ENCODE data around the gene SYNE1. TPM values are rescaled to one million over a fixed set of nuclear protein-coding genes. Genes with fewer than 3 reads are reported as not detected.

The SYNE1 gene
- total RNA-seq, 1 experiment from 2014 or later = 3.0 TPM

DNA sequence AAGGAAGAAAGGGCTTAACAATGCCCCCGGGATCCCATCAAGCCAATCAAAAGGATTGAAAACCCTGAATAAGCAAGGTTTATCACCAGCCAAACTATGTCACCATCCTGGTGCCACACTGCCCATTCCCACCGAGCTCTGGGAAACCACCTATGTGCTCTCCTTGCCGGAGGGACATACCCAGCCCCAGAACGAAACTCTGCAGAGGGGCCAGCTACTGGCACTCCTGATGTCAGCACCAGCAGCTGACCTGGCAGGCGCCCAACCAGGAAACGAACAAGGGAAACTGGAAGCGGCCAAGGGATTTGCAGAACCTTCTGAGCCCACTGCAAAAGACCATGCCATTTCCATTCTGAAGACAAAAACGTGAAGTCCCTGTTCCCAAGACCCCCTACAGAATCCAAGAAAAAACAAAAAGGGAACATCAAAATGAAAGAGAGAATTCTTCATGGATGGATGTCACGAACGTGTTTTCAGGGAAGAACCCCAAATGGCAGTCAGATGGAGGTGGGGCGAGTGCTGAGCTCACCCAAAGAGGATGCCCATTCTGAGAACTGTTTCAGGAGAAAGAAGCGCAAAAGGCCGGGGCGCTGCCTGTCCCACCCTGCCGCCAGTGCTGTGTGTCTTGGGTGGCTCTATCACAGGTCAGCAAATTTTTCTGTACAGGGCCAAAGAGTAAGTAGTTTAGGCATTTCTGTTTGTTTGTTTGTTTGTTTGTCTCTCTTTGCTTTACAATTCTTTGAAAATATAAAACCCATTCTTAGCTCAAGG is 524.5 kb downstream of the SYNE1 start:
- H3K36me3 Mint-ChIP-seq (ENCODE audit: insufficient read depth in 1 of 3, low read depth in 3 of 3) = no peaks in the 10 kb centered on the region
- H3K9me3 ChIP-seq (ENCODE audit: control insufficient read depth, low read depth, low read length) = no peaks in the 10 kb centered on the region
- no peak overlapping the region for H3K4me3 Mint-ChIP-seq
- H4K20me1 ChIP-seq (ENCODE audit: control insufficient read depth, insufficient read depth, insufficient read length) = no peaks in the 10 kb centered on the region
- no peaks in the 10 kb centered on the region for H3K27me3 Mint-ChIP-seq (ENCODE audit: low read depth)
- no peaks in the 10 kb centered on the region for H3K4me1 ChIP-seq (ENCODE audit: insufficient read depth, low read length)
- TF ChIP-seq, protein P1, sequence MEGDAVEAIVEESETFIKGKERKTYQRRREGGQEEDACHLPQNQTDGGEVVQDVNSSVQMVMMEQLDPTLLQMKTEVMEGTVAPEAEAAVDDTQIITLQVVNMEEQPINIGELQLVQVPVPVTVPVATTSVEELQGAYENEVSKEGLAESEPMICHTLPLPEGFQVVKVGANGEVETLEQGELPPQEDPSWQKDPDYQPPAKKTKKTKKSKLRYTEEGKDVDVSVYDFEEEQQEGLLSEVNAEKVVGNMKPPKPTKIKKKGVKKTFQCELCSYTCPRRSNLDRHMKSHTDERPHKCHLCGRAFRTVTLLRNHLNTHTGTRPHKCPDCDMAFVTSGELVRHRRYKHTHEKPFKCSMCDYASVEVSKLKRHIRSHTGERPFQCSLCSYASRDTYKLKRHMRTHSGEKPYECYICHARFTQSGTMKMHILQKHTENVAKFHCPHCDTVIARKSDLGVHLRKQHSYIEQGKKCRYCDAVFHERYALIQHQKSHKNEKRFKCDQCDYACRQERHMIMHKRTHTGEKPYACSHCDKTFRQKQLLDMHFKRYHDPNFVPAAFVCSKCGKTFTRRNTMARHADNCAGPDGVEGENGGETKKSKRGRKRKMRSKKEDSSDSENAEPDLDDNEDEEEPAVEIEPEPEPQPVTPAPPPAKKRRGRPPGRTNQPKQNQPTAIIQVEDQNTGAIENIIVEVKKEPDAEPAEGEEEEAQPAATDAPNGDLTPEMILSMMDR (conservative IDR thresholded peaks at IDR 0.05) = no peak
- no peak overlapping the region for H2BK20ac ChIP-seq (ENCODE audit: low read depth, low read length, poor library complexity, severe bottlenecking)
- no peak overlapping the region for H3K18ac ChIP-seq (ENCODE audit: insufficient read length, low read depth, low read length)
- no peak overlapping the region for H3K27ac ChIP-seq (ENCODE audit: insufficient read length, low read depth, low read length)
- no peaks in the 10 kb centered on the region for H3K79me1 ChIP-seq (ENCODE audit: insufficient read depth, low read depth, low read length, poor library complexity, severe bottlenecking)
- no peaks in the 10 kb centered on the region for H3K23me2 ChIP-seq (ENCODE audit: insufficient read length, low read depth, low read length, poor library complexity, severe bottlenecking)
- no peak overlapping the region for H4K8ac ChIP-seq (replicated peaks; ENCODE audit: insufficient read length, low read depth, low read length)
- no peak for DNase-seq
- H3T11ph ChIP-seq (ENCODE audit: low read length) = no peak overlapping the region
- no peak overlapping the region for H3K4ac ChIP-seq (ENCODE audit: low read depth, low read length)
- H3K14ac ChIP-seq (ENCODE audit: insufficient read depth, low read length) = no peak overlapping the region
- H2BK5ac ChIP-seq (ENCODE audit: insufficient read length, low read length) = no peak overlapping the region
- H2BK15ac ChIP-seq (ENCODE audit: low read depth, low read length) = no peak overlapping the region
- peak overlapping the region in 1 of 3 experiments; percentile 26; a peak in 2 of 7 replicates for H3K27ac Mint-ChIP-seq
- H3K23ac ChIP-seq (ENCODE audit: insufficient read length, low read depth, low read length) = no peak overlapping the region
- H3K4me1 Mint-ChIP-seq = peaks cover 21% of the 10 kb centered on the region in 2 experiments
- no peak overlapping the region for H3K9ac ChIP-seq (ENCODE audit: extremely low read depth, insufficient read length, low read length)
- no CpG with 5 or more reads among the region's 15 CpGs for WGBS (ENCODE audit: extremely low coverage, insufficient read length, low lambda C conversion rate)
- H3K9me3 Mint-ChIP-seq = no peaks in the 10 kb centered on the region
- H3K27me3 ChIP-seq (ENCODE audit: insufficient read depth, low read length) = no peaks in the 10 kb centered on the region
- H3K4me2 ChIP-seq (ENCODE audit: insufficient read depth, insufficient read length, low read length) = no peak overlapping the region
- no peak overlapping the region for H2AFZ ChIP-seq (ENCODE audit: low read length)
- no peak overlapping the region for H4K91ac ChIP-seq (ENCODE audit: insufficient read length, low read depth, low read length)
- no peaks in the 10 kb centered on the region for H3K79me2 ChIP-seq (ENCODE audit: insufficient read depth, low read length)
- H4K5ac ChIP-seq (ENCODE audit: insufficient read length, low read depth, low read length) = no peak overlapping the region
- no peak overlapping the region for H2BK12ac ChIP-seq (ENCODE audit: insufficient read length, low read depth, low read length)
- H2AK5ac ChIP-seq (ENCODE audit: insufficient read length, low read length) = no peak overlapping the region
- no peak overlapping the region for H3K56ac ChIP-seq (ENCODE audit: insufficient read length, low read depth, low read length)
- no peak overlapping the region for H2BK120ac ChIP-seq (ENCODE audit: low read depth, low read length, poor library complexity, severe bottlenecking)
